Heart left ventricle (tissue), 16 donors: Measurements from ENCODE around the gene CACNA1C. TPM values are rescaled to one million over a fixed set of nuclear protein-coding genes. Genes with fewer than 3 reads are reported as not detected.

Experiments
- ATAC-seq, 4 donors: fragments of 200-7000 bp; cut with Tn5 transposase; one replicate each; pipeline ENCODE4 v1.9.1; 2020 to 2022; ENCODE audit warnings: moderate library complexity in 4 of 4, mild to moderate bottlenecking in 3 of 4, moderate number of reproducible peaks in 1 of 4
- DNase-seq, 5 donors: peaks; one replicate each; pipeline ENCODE4 v3.0.0-alpha.2; 2020
- H3K27ac ChIP-seq, 12 donors: fragments of 200-600 bp; sonication (generic) in 4 of 12; one replicate each; pipeline versions ENCODE4 v1.5.0 to v1.8.0; 2016 to 2022; ENCODE audit warnings: mild to moderate bottlenecking in 2 of 12
- H3K27me3 ChIP-seq, 9 donors: fragments of 200-600 bp; sonication (generic) in 2 of 9; one replicate each; pipeline versions ENCODE4 v1.5.1 to v1.8.0; 2016 to 2022; ENCODE audit warnings: mild to moderate bottlenecking in 3 of 9
- H3K36me3 ChIP-seq, 9 donors: fragments of 200-600 bp; sonication (generic) in 2 of 9; one replicate each; pipeline versions ENCODE4 v1.5.0 to v1.8.0; 2018 to 2022; ENCODE audit warnings: mild to moderate bottlenecking in 2 of 9
- H3K4me1 ChIP-seq, 12 donors: fragments of 200-600 bp; sonication (generic) in 4 of 12; one replicate each; pipeline versions ENCODE4 v1.5.0 to v1.8.0; 2016 to 2022; ENCODE audit warnings: mild to moderate bottlenecking in 3 of 12
- H3K4me3 ChIP-seq, 12 donors: fragments of 200-600 bp; sonication (generic) in 4 of 12; one replicate each; pipeline versions ENCODE4 v1.5.0 to v1.8.0; 2017 to 2022; ENCODE audit warnings: mild to moderate bottlenecking in 9 of 12, moderate library complexity in 4 of 12
- H3K9me3 ChIP-seq, 12 donors: fragments of 200-600 bp; sonication (generic) in 4 of 12; one replicate each; pipeline versions ENCODE4 v1.5.0 to v1.8.0; 2016 to 2022; ENCODE audit warnings: mild to moderate bottlenecking in 1 of 12
- POLR2A ChIP-seq, 2 donors: fragments of 450-650 bp; IDR thresholded peaks; one replicate each; pipeline ENCODE4 v1.6.1; 2017; ENCODE audit warnings: antibody characterized with exemption in 2 of 2, mild to moderate bottlenecking in 2 of 2, moderate library complexity in 2 of 2
- WGBS, 4 donors: extraction: QIAGEN DNeasy Blood & Tissue Kit in 2 of 4; methylation state at CpG; one replicate each; pipeline versions ENCODE4 v1.1.5 to v1.1.7; 2013 to 2018; 5-methylcytosine and 5-hydroxymethylcytosine counted together
- intact Hi-C, 10 donors: fragments of 100-400 bp; cut with DNase I; formaldehyde crosslinking; loops; one replicate each; pipeline versions ENCODE4 v1.11.1 to v1.14.2; 2022
- polyA plus RNA-seq, 2 donors: library from polyadenylated mRNA; stranded (reverse); fragments of 200-250 nt; gene quantifications; one replicate each; pipeline ENCODE4 v1.2.3, GENCODE V29; 2013
- total RNA-seq, 9 donors: library from RNA; depleted of rRNA in 2 of 9; stranded (reverse); fragments of >200 nt in 2 of 9; fragmentation: NEBNext Ultra II Directional in 3 of 9; extraction: Animal tissue kit (Norgen Biotek cat#: 25700) in 3 of 9; gene quantifications; one replicate each; pipeline versions ENCODE4 v1.1.0 to v1.2.4, GENCODE V29; 2016 to 2023
- TF ChIP-seq, protein P1 (sequence below), 12 donors: fragments of 200-600 bp; sonication (generic) in 4 of 12; IDR thresholded peaks; one replicate each; pipeline versions ENCODE4 v1.5.0 to v1.8.0; 2018 to 2022; ENCODE audit warnings: antibody characterized with exemption in 12 of 12, mild to moderate bottlenecking in 5 of 12
- donor health status: ischemic (EF 13 %, LVEDD 7.1; RV severe dilation, severe dysfunction).
- donor health status: healthy with polysubstance abuse.
- donor health status: DM: no; HTN: yes; CAD: no.
- donor health status: DM: no; HTN: no; CAD: no.
- donor health status: ischemic (EF 25% LVEDD 6.9; RV normal size, moderate dysfunction).
- donor health status: ischemic (EF 25% LVEDD 5.7; RV mildly dilated, moderate dysfunction).
- donor health status: healthy.
- donor health status: DM: yes; HTN: yes; CAD: no.
- donor health status: ischemic (EF 35%, LVEDD 5.7; RV mildly dilated, moderate dysfunction).
- donor health status: nonischemic (EF 11% LVEDD 7.7; RV severe dilation, severe dysfunction).
- donor health status: DM: yes; HTN: yes; CAD: no.
- donor health status: PGD.
- donor health status: ischemic (EF 29% LVEDD 5.4; RV normal size, mild dysfunction).
- donor health status: nonischemic (EF 23%, LVEDD 6.1; RV moderate dilation, normal function).

Gene CACNA1C
- total and polyA plus RNA-seq, 11 donors: 41.9 to 196 (median 164) TPM

DNA sequence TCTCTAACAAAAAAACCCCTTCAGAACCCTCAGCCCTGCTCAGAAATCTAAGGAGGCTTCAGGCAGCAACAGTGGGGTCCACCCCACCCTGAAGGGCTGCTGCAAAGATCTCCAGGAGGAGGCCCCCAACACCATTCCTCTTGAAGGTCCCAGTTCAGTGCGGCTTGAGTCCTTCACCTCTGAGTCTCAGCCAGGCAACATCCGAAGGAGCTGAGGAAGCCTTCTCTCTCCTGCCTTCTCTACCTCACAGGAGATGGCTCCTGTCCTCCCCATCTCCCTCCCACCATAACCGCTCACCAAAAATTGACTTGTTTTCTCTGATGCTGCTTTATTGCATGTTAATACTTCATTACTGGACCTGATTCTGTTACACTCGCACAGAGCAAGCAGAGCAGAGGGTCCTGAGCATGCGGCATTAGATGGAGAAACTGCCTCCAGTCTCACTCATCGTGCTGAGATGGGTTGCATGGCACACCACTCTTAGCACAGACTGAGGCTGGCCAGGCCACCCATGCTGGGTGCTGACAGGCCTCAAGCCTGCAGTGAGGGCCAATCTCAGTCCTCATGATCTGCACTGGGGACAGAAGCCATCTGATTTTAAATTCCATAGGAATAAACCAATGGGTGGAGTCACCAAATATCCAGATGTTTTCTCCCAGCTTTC, 224.8 kb downstream of the CACNA1C start:
- peak overlapping the region in 1 of 12 donors; percentile 13 for H3K27ac ChIP-seq
- DNase-seq (no peak), ATAC-seq (peak; percentile 20 to 51 (median 28))
- no peaks in the 10 kb centered on the region for H3K36me3 ChIP-seq
- H3K9me3 ChIP-seq: no peaks in the 10 kb centered on the region
- intact Hi-C loops: loop anchor here in 5 of 10 donors (10.0 kb wide), 5 partner anchors 93 to 473 kb away; partner anchors contain the start of gene CACNA1C (in 1 of the 5)
- 65 to 80% (median 75%) methylated on average over 6 of the region's 6 CpGs for WGBS, 4 donors
- peaks cover 0 to 71% (median 21%) of the 10 kb centered on the region in 12 donors for H3K4me1 ChIP-seq
- TF ChIP-seq, protein P1, sequence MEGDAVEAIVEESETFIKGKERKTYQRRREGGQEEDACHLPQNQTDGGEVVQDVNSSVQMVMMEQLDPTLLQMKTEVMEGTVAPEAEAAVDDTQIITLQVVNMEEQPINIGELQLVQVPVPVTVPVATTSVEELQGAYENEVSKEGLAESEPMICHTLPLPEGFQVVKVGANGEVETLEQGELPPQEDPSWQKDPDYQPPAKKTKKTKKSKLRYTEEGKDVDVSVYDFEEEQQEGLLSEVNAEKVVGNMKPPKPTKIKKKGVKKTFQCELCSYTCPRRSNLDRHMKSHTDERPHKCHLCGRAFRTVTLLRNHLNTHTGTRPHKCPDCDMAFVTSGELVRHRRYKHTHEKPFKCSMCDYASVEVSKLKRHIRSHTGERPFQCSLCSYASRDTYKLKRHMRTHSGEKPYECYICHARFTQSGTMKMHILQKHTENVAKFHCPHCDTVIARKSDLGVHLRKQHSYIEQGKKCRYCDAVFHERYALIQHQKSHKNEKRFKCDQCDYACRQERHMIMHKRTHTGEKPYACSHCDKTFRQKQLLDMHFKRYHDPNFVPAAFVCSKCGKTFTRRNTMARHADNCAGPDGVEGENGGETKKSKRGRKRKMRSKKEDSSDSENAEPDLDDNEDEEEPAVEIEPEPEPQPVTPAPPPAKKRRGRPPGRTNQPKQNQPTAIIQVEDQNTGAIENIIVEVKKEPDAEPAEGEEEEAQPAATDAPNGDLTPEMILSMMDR (IDR thresholded peaks at IDR 0.05): no peak
- no peak for TF ChIP-seq POLR2A (IDR thresholded peaks at IDR 0.05)
- H3K27me3 ChIP-seq: no peaks in the 10 kb centered on the region
- H3K4me3 ChIP-seq: no peak overlapping the region

DNA sequence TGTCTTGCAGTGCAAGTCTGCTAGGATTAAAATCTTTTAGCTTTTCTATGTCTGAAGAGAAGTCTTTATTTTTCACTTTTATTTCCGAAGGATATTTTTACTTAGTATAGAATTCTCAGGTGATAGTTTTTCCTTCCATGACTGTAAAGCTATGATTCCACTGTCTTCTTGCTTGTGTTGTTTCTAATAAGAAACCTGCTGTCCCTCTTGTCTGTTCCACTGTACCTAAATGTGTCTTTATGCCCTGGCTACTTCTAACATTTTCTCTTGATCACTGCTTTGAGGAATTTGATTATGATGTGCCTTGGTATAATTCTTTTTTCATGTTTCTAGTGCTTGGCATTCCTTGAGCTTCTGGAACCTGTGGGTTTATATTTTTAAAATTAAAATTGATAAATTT, 228.7 kb downstream of the CACNA1C start:
- no peaks in the 10 kb centered on the region for H3K9me3 ChIP-seq
- no peak for TF ChIP-seq POLR2A (IDR thresholded peaks at IDR 0.05)
- TF ChIP-seq, protein P1 (IDR thresholded peaks at IDR 0.05): no peak
- no peaks in the 10 kb centered on the region for H3K36me3 ChIP-seq
- peak overlapping the region in 2 of 12 donors; percentile 82 for H3K27ac ChIP-seq
- no peak for ATAC-seq
- DNase-seq: no peak
- intact Hi-C loops: loop anchor here in 3 of 10 donors (5.0 to 10.0 kb wide), 4 partner anchors 117 to 484 kb away; partner anchors contain the start of gene CACNA1C (in 1 of the 3)
- no peaks in the 10 kb centered on the region for H3K27me3 ChIP-seq
- H3K4me3 ChIP-seq: no peak overlapping the region
- H3K4me1 ChIP-seq: peaks cover 3 to 76% (median 46%) of the 10 kb centered on the region in 12 donors
- 91 to 100% (median 94%) methylated on average over 1 of the region's 1 CpG for WGBS, 4 donors

DNA sequence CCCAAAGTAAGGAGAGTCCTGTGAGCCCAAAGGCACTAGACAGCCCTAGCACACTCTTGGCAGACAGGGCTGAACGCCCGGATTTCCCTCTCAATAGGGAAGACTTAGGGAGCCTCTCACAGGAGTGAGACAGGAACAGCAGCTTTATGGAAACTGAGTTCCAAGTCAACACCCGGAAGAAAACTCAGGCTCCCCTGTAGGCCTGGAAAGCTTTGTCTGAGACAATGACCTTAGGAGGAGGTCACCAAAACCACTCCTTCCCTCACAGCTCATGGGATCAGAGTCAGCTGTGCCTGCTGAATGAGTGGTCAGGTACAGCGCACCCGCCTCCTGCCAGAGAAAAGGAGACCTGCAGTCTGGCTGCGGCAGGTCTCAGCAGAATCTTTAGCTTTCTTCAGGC, 229.5 kb downstream of the CACNA1C start:
- Histone ChIP-seq H3K36me3 (no peaks in the 10 kb centered on the region), H3K27ac (peak overlapping the region in 8 of 12 donors; percentile 14 to 82 (median 70)), H3K4me1 (peaks cover 4 to 79% (median 54%) of the 10 kb centered on the region in 12 donors), H3K4me3 (no peak overlapping the region), H3K9me3 (no peaks in the 10 kb centered on the region), H3K27me3 (no peaks in the 10 kb centered on the region)
- ATAC-seq (peak in 3 of 4 donors; percentile 12 to 26 (median 23)), DNase-seq (no peak)
- TF ChIP-seq, protein P1 (IDR thresholded peaks at IDR 0.05): peak in 5 of 12 donors; percentile 8 to 38 (median 26)
- no peak for TF ChIP-seq POLR2A (IDR thresholded peaks at IDR 0.05)
- WGBS, 4 donors: 39 to 66% (median 53%) methylated on average over 6 of the region's 6 CpGs
- intact Hi-C loops: loop anchor here in 3 of 10 donors (5.0 to 10.0 kb wide), 4 partner anchors 118 to 485 kb away; partner anchors contain the start of gene CACNA1C (in 1 of the 3)

DNA sequence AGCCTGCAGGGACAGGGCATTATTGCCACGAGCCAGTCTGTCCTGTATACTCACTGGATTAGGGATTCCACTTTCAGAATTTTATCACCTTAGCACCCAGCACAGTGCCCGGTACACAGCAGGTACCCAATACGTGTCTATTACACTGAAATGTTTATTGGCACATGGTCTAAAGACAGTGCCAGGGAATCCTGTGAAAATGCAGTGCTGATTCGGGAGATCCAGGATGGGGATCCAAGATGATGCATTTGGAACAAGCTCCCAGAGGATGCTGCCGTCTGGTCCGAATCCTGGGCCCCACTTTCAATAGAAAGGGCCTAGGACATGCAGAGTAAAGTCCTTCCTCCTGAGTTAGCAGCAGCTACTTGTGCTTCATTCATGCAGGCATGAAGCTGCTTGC, 230.7 kb downstream of the CACNA1C start:
- Histone ChIP-seq H3K9me3 (no peaks in the 10 kb centered on the region), H3K4me1 (peaks cover 4 to 80% (median 65%) of the 10 kb centered on the region in 12 donors), H3K27ac (peak overlapping the region in 10 of 12 donors; percentile 42 to 82 (median 74)), H3K36me3 (no peaks in the 10 kb centered on the region), H3K4me3 (no peak overlapping the region), H3K27me3 (no peaks in the 10 kb centered on the region)
- no peak for ATAC-seq
- no peak for DNase-seq
- TF ChIP-seq POLR2A (IDR thresholded peaks at IDR 0.05): no peak
- TF ChIP-seq, protein P1 (IDR thresholded peaks at IDR 0.05): no peak
- 59 to 64% (median 63%) methylated on average over 6 of the region's 6 CpGs for WGBS, 4 donors
- intact Hi-C loops: loop anchor here in 3 of 10 donors (5.0 to 10.0 kb wide), 4 partner anchors 119 to 486 kb away; partner anchors contain the start of gene CACNA1C (in 1 of the 3)
